OCI-LY7 (cell line): Measurements from ENCODE around the gene WNT7A. TPM values are rescaled to one million over a fixed set of nuclear protein-coding genes. Genes with fewer than 3 reads are reported as not detected.

Experiments
- BruUV-seq: library from RNA; stranded (reverse); fragments of 400-500 nt; replicated peaks from 2 replicates; lab custom pipeline; 2021; lab: Mats Ljungman, UMichigan
- CTCF ChIA-PET: fragments of 300-600 bp; sonication (Branson Sonifier 250); formaldehyde crosslinking; loops from one replicate; lab custom pipeline; 2022; ENCODE audit warnings: antibody characterized with exemption; ENCODE audit not compliant: unreplicated experiment; lab: Charles Lee
- POLR2A ChIA-PET: fragments of 300-600 bp; sonication (Branson Sonifier 250); formaldehyde crosslinking; loops from one replicate; lab custom pipeline; 2022; ENCODE audit warnings: antibody characterized with exemption; lab: Charles Lee
- DNase-seq: peaks from one replicate; pipeline ENCODE4 v3.0.0-alpha.2; 2015; ENCODE audit warnings: low spot score
- H2AFZ ChIP-seq: fragments of 200-600 bp; sonication (generic), shearing (Covaris generic); 2 replicates; pipeline ENCODE4 v1.6.1; 2014; ENCODE audit warnings: mild to moderate bottlenecking, antibody characterized with exemption, low read length, moderate library complexity
- H3K27ac ChIP-seq: fragments of 200-600 bp; sonication (generic); 2 replicates; pipeline ENCODE4 v1.5.1; 2014; ENCODE audit warnings: mixed run types, low read depth, mild to moderate bottlenecking, moderate library complexity, low read length, inconsistent platforms; ENCODE audit not compliant: poor library complexity, severe bottlenecking
- H3K36me3 ChIP-seq: fragments of 200-600 bp; sonication (generic); 2 replicates; pipeline ENCODE4 v1.6.1; 2014; ENCODE audit warnings: mild to moderate bottlenecking, antibody characterized with exemption, low read length, moderate library complexity, mixed read lengths; ENCODE audit not compliant: insufficient read depth
- H3K4me1 ChIP-seq: fragments of 200-600 bp; sonication (generic); 2 replicates; pipeline ENCODE4 v1.5.1; 2014; ENCODE audit warnings: mild to moderate bottlenecking, low read length; ENCODE audit not compliant: insufficient read depth, poor library complexity, severe bottlenecking
- H3K4me2 ChIP-seq: fragments of 200-600 bp; sonication (generic); 2 replicates; pipeline ENCODE4 v1.6.1; 2014; ENCODE audit warnings: mild to moderate bottlenecking, low read length
- H3K4me3 ChIP-seq: fragments of 200-600 bp; sonication (generic); 2 replicates; pipeline ENCODE4 v1.5.1; 2014; ENCODE audit warnings: mild to moderate bottlenecking, low read depth, low read length; ENCODE audit not compliant: poor library complexity, severe bottlenecking
- H3K79me2 ChIP-seq: fragments of 200-600 bp; sonication (generic); 2 replicates; pipeline ENCODE4 v1.6.1; 2016; ENCODE audit warnings: low read depth, mild to moderate bottlenecking, low read length, moderate library complexity, mixed read lengths; ENCODE audit not compliant: insufficient read depth
- H3K9me2 ChIP-seq: fragments of 200-600 bp; sonication (generic); 2 replicates; pipeline ENCODE4 v1.6.1; 2016; ENCODE audit warnings: mild to moderate bottlenecking, low read length, mixed read lengths; ENCODE audit not compliant: insufficient read depth
- H3K9me3 ChIP-seq: fragments of 200-600 bp; sonication (generic); 2 replicates; pipeline ENCODE4 v1.6.1; 2014; ENCODE audit warnings: mild to moderate bottlenecking, mixed run types, low read length, mixed read lengths
- H4K20me1 ChIP-seq: fragments of 200-600 bp; sonication (generic); 2 replicates; pipeline ENCODE4 v1.6.1; 2014; ENCODE audit warnings: mild to moderate bottlenecking, antibody characterized with exemption, low read length, moderate library complexity, mixed read lengths; ENCODE audit not compliant: insufficient read depth
- EZH2phosphoT487 ChIP-seq: fragments of 200-600 bp; sonication (generic); IDR thresholded peaks from 2 replicates; pipeline ENCODE4 v1.6.1; 2018; ENCODE audit warnings: low read depth, borderline replicate concordance, mild to moderate bottlenecking, mixed run types, antibody characterized with exemption, low read length, moderate library complexity, mixed read lengths
- intact Hi-C: fragments of 100-400 bp; cut with micrococcal nuclease; formaldehyde crosslinking; loops from one replicate; pipeline ENCODE4 v1.10.0; 2022; ENCODE audit not compliant: unreplicated experiment
- total RNA-seq, 2 experiments: library from RNA; depleted of rRNA in 1 of 2; stranded (reverse); fragments of >200 nt in 1 of 2; shearing (Covaris generic) in 1 of 2; gene quantifications; 2 replicates each; pipeline ENCODE4 v1.2.3, GENCODE V29; 2014 to 2022
- TF ChIP-seq, protein P1 (sequence below): fragments of 200-600 bp; sonication (generic); conservative IDR thresholded peaks from 2 replicates; pipeline ENCODE4 v1.5.1; 2014; ENCODE audit warnings: mild to moderate bottlenecking, antibody characterized with exemption, low read length, moderate library complexity, mixed read lengths

Gene WNT7A
- total RNA-seq, 2 experiments from 2014 or later = not detected

GRCh38 chr3:13881536-13882410 lies 1.9 kb upstream of the WNT7A start:
- ChIA-PET CTCF (no interaction called here), POLR2A (no interaction called here)

DNA sequence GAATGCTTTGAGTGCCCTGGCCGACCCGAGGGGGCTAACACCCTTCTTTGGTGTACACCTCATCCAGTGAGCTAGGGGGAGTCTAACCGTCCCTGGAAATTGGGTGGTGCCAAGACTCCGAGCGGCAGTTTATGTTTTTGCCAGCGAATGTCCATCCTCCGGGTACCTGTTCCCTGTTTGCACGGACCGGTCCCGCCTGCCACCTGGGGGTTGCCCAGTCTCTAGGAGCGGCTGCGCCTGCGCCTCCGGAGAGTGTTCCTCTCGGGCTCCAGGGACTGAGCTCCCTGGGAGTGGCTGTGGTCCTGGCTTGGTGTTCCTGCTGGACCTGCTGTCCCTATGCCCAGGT lies 913 bp upstream of the WNT7A start:
- H3K79me2 ChIP-seq = no peaks in the 10 kb centered on the region
- BruUV-seq = no TSS peak
- no peaks in the 10 kb centered on the region for H3K9me2 ChIP-seq
- no peaks in the 10 kb centered on the region for H3K9me3 ChIP-seq
- H3K4me2 ChIP-seq = no peak overlapping the region
- ChIA-PET CTCF (no interaction called here), POLR2A (no interaction called here)
- H3K36me3 ChIP-seq = no peaks in the 10 kb centered on the region
- H3K4me1 ChIP-seq = no peaks in the 10 kb centered on the region
- H4K20me1 ChIP-seq = no peaks in the 10 kb centered on the region
- no peak overlapping the region for H3K27ac ChIP-seq
- intact Hi-C loops = no loop called here
- H2AFZ ChIP-seq = no peak overlapping the region
- TF ChIP-seq, protein P1, sequence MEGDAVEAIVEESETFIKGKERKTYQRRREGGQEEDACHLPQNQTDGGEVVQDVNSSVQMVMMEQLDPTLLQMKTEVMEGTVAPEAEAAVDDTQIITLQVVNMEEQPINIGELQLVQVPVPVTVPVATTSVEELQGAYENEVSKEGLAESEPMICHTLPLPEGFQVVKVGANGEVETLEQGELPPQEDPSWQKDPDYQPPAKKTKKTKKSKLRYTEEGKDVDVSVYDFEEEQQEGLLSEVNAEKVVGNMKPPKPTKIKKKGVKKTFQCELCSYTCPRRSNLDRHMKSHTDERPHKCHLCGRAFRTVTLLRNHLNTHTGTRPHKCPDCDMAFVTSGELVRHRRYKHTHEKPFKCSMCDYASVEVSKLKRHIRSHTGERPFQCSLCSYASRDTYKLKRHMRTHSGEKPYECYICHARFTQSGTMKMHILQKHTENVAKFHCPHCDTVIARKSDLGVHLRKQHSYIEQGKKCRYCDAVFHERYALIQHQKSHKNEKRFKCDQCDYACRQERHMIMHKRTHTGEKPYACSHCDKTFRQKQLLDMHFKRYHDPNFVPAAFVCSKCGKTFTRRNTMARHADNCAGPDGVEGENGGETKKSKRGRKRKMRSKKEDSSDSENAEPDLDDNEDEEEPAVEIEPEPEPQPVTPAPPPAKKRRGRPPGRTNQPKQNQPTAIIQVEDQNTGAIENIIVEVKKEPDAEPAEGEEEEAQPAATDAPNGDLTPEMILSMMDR = no peak
- TF ChIP-seq EZH2phosphoT487 = no peak
- no peak for DNase-seq
- no peak overlapping the region for H3K4me3 ChIP-seq

More at GRCh38 chr3:13881536-13882410, 1.9 kb upstream of the WNT7A start:
- H4K20me1 ChIP-seq = no peaks in the 10 kb centered on the region
- no peak for DNase-seq
- no TSS peak for BruUV-seq
- no peaks in the 10 kb centered on the region for H3K9me2 ChIP-seq
- no peaks in the 10 kb centered on the region for H3K4me1 ChIP-seq
- no peak overlapping the region for H3K4me3 ChIP-seq
- H3K79me2 ChIP-seq = no peaks in the 10 kb centered on the region
- H2AFZ ChIP-seq = no peak overlapping the region
- no peak overlapping the region for H3K4me2 ChIP-seq
- no peaks in the 10 kb centered on the region for H3K36me3 ChIP-seq
- TF ChIP-seq, protein P1 = no peak
- TF ChIP-seq EZH2phosphoT487 = no peak
- H3K27ac ChIP-seq = no peak overlapping the region
- H3K9me3 ChIP-seq = no peaks in the 10 kb centered on the region
- intact Hi-C loops = no loop called here
